ENCODE results near the gene PPIL3. TPM values are rescaled to one million over a fixed set of nuclear protein-coding genes. Genes with fewer than 3 reads are reported as not detected.

PPIL3 gene
- polyA plus RNA-seq, 1 of the 3 experiments (the other 2 are of a cell fraction) = 44.9 TPM

DNA sequence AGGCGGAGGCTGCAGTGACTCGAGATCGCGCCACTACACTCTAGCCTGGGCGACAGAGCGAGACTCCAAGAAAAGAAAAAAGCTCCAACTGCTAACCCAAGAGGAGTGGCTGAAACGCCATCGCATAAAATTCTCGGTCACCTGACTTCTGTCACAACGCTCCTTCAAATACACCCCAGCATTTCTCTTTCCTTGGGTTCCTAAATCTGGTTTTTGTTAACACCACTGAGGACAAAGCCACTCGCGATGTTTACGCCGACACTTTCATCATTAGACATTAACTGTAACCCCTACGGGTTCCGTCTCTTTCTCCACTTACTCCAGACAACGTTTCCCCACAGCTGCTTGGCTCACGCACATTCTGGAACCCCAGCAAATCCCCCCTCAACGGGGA, 25.1 kb downstream of the PPIL3 start:
- Histone ChIP-seq H3K9ac (peak overlapping the region; percentile 96), H3F3A (replicated peaks; ENCODE audit: insufficient read depth) (peaks cover 17% of the 10 kb centered on the region), H2AFZ (ENCODE audit: low read depth) (no peak overlapping the region), H4K20me1 (ENCODE audit: insufficient read depth) (peaks cover 48% of the 10 kb centered on the region), H3K27me3 (ENCODE audit: insufficient read depth) (no peaks in the 10 kb centered on the region), H3K9me3 (no peaks in the 10 kb centered on the region), H3K79me2 (ENCODE audit: insufficient read depth) (peaks cover 57% of the 10 kb centered on the region), H3K27ac (ENCODE audit: low read depth in 2 of 2, low read length in 1 of 2) (peak overlapping the region; percentile 97), H3K36me3 (replicated peaks in 1 of 2; ENCODE audit: control insufficient read depth in 1 of 2, insufficient read depth in 2 of 2, low read length in 1 of 2) (peaks cover 28 to 38% of the 10 kb centered on the region in 2 experiments), H3K4me3 (ENCODE audit: low read depth in 2 of 2, low read length in 1 of 2) (peak overlapping the region; percentile 94 to 96), H3K4me2 (peak overlapping the region; percentile 73), H3K4me1 (ENCODE audit: control insufficient read depth in 1 of 2, insufficient read depth in 2 of 2, low read depth in 1 of 2, low read length in 1 of 2) (peaks cover 20 to 27% of the 10 kb centered on the region in 2 experiments; a peak in 3 of 4 replicates), H3K9me2 (no peaks in the 10 kb centered on the region)
- TF ChIP-seq, protein P1, sequence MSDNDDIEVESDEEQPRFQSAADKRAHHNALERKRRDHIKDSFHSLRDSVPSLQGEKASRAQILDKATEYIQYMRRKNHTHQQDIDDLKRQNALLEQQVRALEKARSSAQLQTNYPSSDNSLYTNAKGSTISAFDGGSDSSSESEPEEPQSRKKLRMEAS (IDR thresholded peaks at IDR 0.05; ENCODE audit: low read depth) = 0 out of 2 replicates have a peak, but pooled peaks have one; percentile 24
- no peak for TF ChIP-seq RXRA (IDR thresholded peaks at IDR 0.05; ENCODE audit: borderline replicate concordance, low read depth)
- no peak for DNase-seq
- ChIA-PET POLR2A (interaction anchor here (0.6 to 2.0 kb wide), 9 partner anchors 10 to 338 kb away, joined by 3 to 17 read pairs (median 4); partner anchors contain the start of genes BZW1, CFLAR, NIF3L1 and PPIL3), CTCF (interaction anchor here (1.3 to 1.5 kb wide), 2 partner anchors 151 to 205 kb away, joined by 3 to 8 read pairs; no protein-coding TSS in a partner anchor)
- WGBS (ENCODE audit: low lambda C conversion rate) = 3% methylated on average over 19 of the region's 19 CpGs

DNA sequence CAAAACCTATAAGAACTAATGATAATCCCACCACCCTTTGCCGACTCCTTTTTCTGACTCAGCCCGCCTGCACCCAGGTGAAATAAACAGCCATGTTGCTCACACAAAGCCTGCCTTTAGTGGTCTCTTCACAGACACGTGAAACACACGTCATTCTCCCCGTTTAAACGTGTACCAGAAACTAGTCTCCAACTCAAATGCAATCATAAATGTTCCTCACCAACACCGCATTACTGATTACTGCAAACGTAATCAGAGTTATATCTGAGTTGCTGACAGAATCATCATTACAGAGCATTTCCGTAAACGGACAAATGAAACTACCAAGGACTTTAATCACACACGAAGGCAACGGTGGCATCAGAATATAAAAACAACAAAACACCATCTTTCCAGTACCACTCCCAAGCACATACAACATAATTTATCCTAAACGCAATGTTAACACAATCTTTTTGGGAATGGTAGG, 26.3 kb downstream of the PPIL3 start:
- peak overlapping the region; percentile 94 to 96 for H3K4me3 ChIP-seq (ENCODE audit: low read depth in 2 of 2, low read length in 1 of 2)
- H3K4me1 ChIP-seq (ENCODE audit: control insufficient read depth in 1 of 2, insufficient read depth in 2 of 2, low read depth in 1 of 2, low read length in 1 of 2) = peaks cover 20 to 27% of the 10 kb centered on the region in 2 experiments; a peak in 3 of 4 replicates
- peaks cover 15% of the 10 kb centered on the region for H3F3A ChIP-seq (replicated peaks; ENCODE audit: insufficient read depth)
- H3K9ac ChIP-seq = peak overlapping the region; percentile 96
- no peaks in the 10 kb centered on the region for H3K27me3 ChIP-seq (ENCODE audit: insufficient read depth)
- TF ChIP-seq MXI1 (IDR thresholded peaks at IDR 0.05; ENCODE audit: low read depth, low read length) (peak; percentile 91), JUND (IDR thresholded peaks at IDR 0.05) (no peak)
- TF ChIP-seq, protein P2, sequence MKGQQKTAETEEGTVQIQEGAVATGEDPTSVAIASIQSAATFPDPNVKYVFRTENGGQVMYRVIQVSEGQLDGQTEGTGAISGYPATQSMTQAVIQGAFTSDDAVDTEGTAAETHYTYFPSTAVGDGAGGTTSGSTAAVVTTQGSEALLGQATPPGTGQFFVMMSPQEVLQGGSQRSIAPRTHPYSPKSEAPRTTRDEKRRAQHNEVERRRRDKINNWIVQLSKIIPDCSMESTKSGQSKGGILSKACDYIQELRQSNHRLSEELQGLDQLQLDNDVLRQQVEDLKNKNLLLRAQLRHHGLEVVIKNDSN (IDR thresholded peaks at IDR 0.05; ENCODE audit: borderline replicate concordance, low read depth) = peak; percentile 41; the same call in 1 of the 2 replicates
- WGBS (ENCODE audit: low lambda C conversion rate) = under 1% methylated on average over 13 of the region's 13 CpGs
- peak overlapping the region; percentile 73 for H3K4me2 ChIP-seq
- ChIA-PET POLR2A (no interaction called here), CTCF (no interaction called here)
- no peak overlapping the region for H2AFZ ChIP-seq (ENCODE audit: low read depth)
- H4K20me1 ChIP-seq (ENCODE audit: insufficient read depth) = peaks cover 60% of the 10 kb centered on the region
- no peaks in the 10 kb centered on the region for H3K9me3 ChIP-seq
- DNase-seq = peak; percentile 33
- peaks cover 69% of the 10 kb centered on the region for H3K79me2 ChIP-seq (ENCODE audit: insufficient read depth)
- peak overlapping the region; percentile 53 to 97; a peak in 3 of 4 replicates for H3K27ac ChIP-seq (ENCODE audit: low read depth in 2 of 2, low read length in 1 of 2)
- no peaks in the 10 kb centered on the region for H3K9me2 ChIP-seq
- peaks cover 36 to 50% of the 10 kb centered on the region in 2 experiments for H3K36me3 ChIP-seq (replicated peaks in 1 of 2; ENCODE audit: control insufficient read depth in 1 of 2, insufficient read depth in 2 of 2, low read length in 1 of 2)

DNA sequence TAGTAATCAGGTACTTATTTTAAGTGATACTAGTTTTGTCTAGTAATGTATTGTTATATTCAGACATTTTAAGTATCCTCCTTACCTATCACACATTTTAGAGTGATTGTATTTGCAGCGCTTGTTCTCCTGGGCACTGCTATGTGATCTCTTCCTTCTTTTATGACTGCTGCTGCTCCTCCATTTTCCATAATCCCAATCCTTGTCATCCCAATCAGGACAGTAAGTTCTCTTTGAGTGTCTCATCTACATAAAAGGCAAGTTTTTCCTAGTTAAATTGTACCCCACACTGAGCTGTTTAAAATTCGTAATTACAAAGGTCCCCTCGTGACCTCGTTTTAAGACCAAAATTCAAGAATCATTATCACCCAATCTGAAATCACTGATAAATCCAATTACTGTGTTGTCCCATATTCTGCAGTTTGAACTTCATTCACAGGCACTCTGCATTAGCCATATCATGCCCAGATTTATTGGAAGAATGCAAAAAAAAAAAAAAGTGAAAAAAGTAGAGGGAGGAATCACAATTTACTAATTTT, 27.2 kb downstream of the PPIL3 start:
- ChIA-PET CTCF (no interaction called here), POLR2A (no interaction called here)
- Histone ChIP-seq H2AFZ (ENCODE audit: low read depth) (no peak overlapping the region), H3K4me2 (peak overlapping the region; percentile 73), H3K27me3 (ENCODE audit: insufficient read depth) (no peaks in the 10 kb centered on the region), H3K79me2 (ENCODE audit: insufficient read depth) (peaks cover 78% of the 10 kb centered on the region), H3K9ac (peak overlapping the region; percentile 96; the same call in 1 of the 2 replicates), H3K36me3 (replicated peaks in 1 of 2; ENCODE audit: control insufficient read depth in 1 of 2, insufficient read depth in 2 of 2, low read length in 1 of 2) (peaks cover 45 to 58% of the 10 kb centered on the region in 2 experiments), H3K9me2 (no peaks in the 10 kb centered on the region), H3F3A (replicated peaks; ENCODE audit: insufficient read depth) (peaks cover 15% of the 10 kb centered on the region), H3K27ac (ENCODE audit: low read depth in 2 of 2, low read length in 1 of 2) (peak overlapping the region in 1 of 2 experiments; percentile 30; a peak in 2 of 4 replicates), H3K9me3 (no peaks in the 10 kb centered on the region), H3K4me3 (ENCODE audit: low read depth in 2 of 2, low read length in 1 of 2) (peak overlapping the region; percentile 94 to 96), H3K4me1 (ENCODE audit: control insufficient read depth in 1 of 2, insufficient read depth in 2 of 2, low read depth in 1 of 2, low read length in 1 of 2) (peaks cover 20 to 23% of the 10 kb centered on the region in 2 experiments; a peak in 3 of 4 replicates), H4K20me1 (ENCODE audit: insufficient read depth) (peaks cover 68% of the 10 kb centered on the region)
- WGBS (ENCODE audit: low lambda C conversion rate) = 38% methylated on average over 4 of the region's 4 CpGs
- DNase-seq = no peak
- TF ChIP-seq MEF2A (IDR thresholded peaks at IDR 0.05; ENCODE audit: borderline replicate concordance, low read depth) (no peak), GATA2 (CRISPR knock-in tag; IDR thresholded peaks at IDR 0.05) (no peak), YY1 (IDR thresholded peaks at IDR 0.05; ENCODE audit: low read depth) (no peak), MXI1 (IDR thresholded peaks at IDR 0.05; ENCODE audit: low read depth, low read length) (no peak), RXRA (IDR thresholded peaks at IDR 0.05; ENCODE audit: borderline replicate concordance, low read depth) (no peak), TAF1 (IDR thresholded peaks at IDR 0.05; ENCODE audit: borderline replicate concordance, low read depth, low read length) (no peak), RAD21 (IDR thresholded peaks at IDR 0.05; ENCODE audit: low read length) (no peak), TEAD4 (IDR thresholded peaks at IDR 0.05; ENCODE audit: borderline replicate concordance, insufficient read depth) (no peak), TCF12 (IDR thresholded peaks at IDR 0.05) (no peak), CHD2 (IDR thresholded peaks at IDR 0.05; ENCODE audit: low read length, partially characterized antibody) (no peak), NFIC (IDR thresholded peaks at IDR 0.05; ENCODE audit: borderline replicate concordance) (no peak), ELF1 (IDR thresholded peaks at IDR 0.05) (no peak)
- TF ChIP-seq, protein P3, sequence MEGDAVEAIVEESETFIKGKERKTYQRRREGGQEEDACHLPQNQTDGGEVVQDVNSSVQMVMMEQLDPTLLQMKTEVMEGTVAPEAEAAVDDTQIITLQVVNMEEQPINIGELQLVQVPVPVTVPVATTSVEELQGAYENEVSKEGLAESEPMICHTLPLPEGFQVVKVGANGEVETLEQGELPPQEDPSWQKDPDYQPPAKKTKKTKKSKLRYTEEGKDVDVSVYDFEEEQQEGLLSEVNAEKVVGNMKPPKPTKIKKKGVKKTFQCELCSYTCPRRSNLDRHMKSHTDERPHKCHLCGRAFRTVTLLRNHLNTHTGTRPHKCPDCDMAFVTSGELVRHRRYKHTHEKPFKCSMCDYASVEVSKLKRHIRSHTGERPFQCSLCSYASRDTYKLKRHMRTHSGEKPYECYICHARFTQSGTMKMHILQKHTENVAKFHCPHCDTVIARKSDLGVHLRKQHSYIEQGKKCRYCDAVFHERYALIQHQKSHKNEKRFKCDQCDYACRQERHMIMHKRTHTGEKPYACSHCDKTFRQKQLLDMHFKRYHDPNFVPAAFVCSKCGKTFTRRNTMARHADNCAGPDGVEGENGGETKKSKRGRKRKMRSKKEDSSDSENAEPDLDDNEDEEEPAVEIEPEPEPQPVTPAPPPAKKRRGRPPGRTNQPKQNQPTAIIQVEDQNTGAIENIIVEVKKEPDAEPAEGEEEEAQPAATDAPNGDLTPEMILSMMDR (IDR thresholded peaks at IDR 0.05) = no peak
- TF ChIP-seq, protein P4, sequence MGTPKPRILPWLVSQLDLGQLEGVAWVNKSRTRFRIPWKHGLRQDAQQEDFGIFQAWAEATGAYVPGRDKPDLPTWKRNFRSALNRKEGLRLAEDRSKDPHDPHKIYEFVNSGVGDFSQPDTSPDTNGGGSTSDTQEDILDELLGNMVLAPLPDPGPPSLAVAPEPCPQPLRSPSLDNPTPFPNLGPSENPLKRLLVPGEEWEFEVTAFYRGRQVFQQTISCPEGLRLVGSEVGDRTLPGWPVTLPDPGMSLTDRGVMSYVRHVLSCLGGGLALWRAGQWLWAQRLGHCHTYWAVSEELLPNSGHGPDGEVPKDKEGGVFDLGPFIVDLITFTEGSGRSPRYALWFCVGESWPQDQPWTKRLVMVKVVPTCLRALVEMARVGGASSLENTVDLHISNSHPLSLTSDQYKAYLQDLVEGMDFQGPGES (IDR thresholded peaks at IDR 0.05; ENCODE audit: low read depth, low read length) = no peak
- TF ChIP-seq, protein P1 (IDR thresholded peaks at IDR 0.05; ENCODE audit: low read depth) = no peak

Measured in SK-N-SH (cell line).